Lung (tissue), 12 donors: ENCODE data around the gene PODXL2. TPM values are rescaled to one million over a fixed set of nuclear protein-coding genes. Genes with fewer than 3 reads are reported as not detected.

Experiments used
- ATAC-seq: fragments of 200-7000 bp; cut with Tn5 transposase; one replicate; pipeline ENCODE4 v1.9.1; 2020; ENCODE audit warnings: moderate number of reproducible peaks; ENCODE audit not compliant: insufficient read depth, low FRiP score
- DNase-seq, 3 donors: peaks; one replicate each; pipeline ENCODE4 v3.0.0-alpha.2; 2013 to 2017
- H3K27ac ChIP-seq, 2 donors: one replicate each; pipeline ENCODE4 v1.5.1; 2013; ENCODE audit warnings: mild to moderate bottlenecking in 2 of 2, moderate library complexity in 2 of 2, control low read depth in 1 of 2, inconsistent platforms in 1 of 2, low read depth in 1 of 2, low read length in 1 of 2
- H3K27me3 ChIP-seq, 3 donors: one replicate each; pipeline ENCODE4 v1.5.1; 2013; ENCODE audit warnings: low read length in 2 of 3; ENCODE audit not compliant: control insufficient read depth in 3 of 3, insufficient read depth in 3 of 3
- H3K36me3 ChIP-seq, 4 donors: one replicate each; pipeline ENCODE4 v1.5.1; 2013; ENCODE audit warnings: low read length in 4 of 4, mild to moderate bottlenecking in 1 of 4, moderate library complexity in 1 of 4; ENCODE audit not compliant: control insufficient read depth in 4 of 4, insufficient read depth in 4 of 4
- H3K4me1 ChIP-seq, 5 donors: one replicate each; pipeline ENCODE4 v1.5.1; 2013; ENCODE audit warnings: low read length in 5 of 5, mild to moderate bottlenecking in 2 of 5, moderate library complexity in 1 of 5; ENCODE audit not compliant: control insufficient read depth in 5 of 5, insufficient read depth in 5 of 5
- H3K4me3 ChIP-seq: one replicate; pipeline ENCODE4 v1.5.1; 2013; ENCODE audit warnings: mild to moderate bottlenecking, control low read depth, moderate library complexity
- H3K9ac ChIP-seq, 2 donors: one replicate each; pipeline ENCODE4 v1.5.1; 2013; ENCODE audit warnings: low read length in 2 of 2, control low read depth in 1 of 2; ENCODE audit not compliant: insufficient read depth in 1 of 2
- H3K9me3 ChIP-seq, 4 donors: one replicate each; pipeline ENCODE4 v1.5.1; 2013; ENCODE audit warnings: low read length in 3 of 4, mild to moderate bottlenecking in 1 of 4, moderate library complexity in 1 of 4; ENCODE audit not compliant: control insufficient read depth in 4 of 4, insufficient read depth in 3 of 4
- WGBS, 2 donors: extraction: QIAGEN DNeasy Blood & Tissue Kit; methylation state at CpG; one replicate each; pipeline ENCODE4 v1.1.7; 2013; 5-methylcytosine and 5-hydroxymethylcytosine counted together
- polyA plus RNA-seq, 2 donors: library from polyadenylated mRNA; stranded (reverse); fragments of 200-250 nt; gene quantifications; one replicate each; pipeline ENCODE4 v1.2.1, GENCODE V29; 2013
- total RNA-seq, 2 donors: library from RNA; depleted of rRNA in 1 of 2; stranded (reverse); fragments of >200 nt in 1 of 2; gene quantifications; one replicate each; pipeline ENCODE4 v1.2.1, GENCODE V29; 2014 to 2021
- TF ChIP-seq, protein P1 (sequence below): IDR thresholded peaks from 2 replicates; pipeline ENCODE4 v1.5.1; 2012; ENCODE audit warnings: mild to moderate bottlenecking; ENCODE audit errors: control extremely low read depth, extremely low read depth
- donor health status: control.
- donor health status: control.
- donor health status: Bipolar disorder and iron deficiency.
- donor health status: healthy.
- donor health status: DM: yes; HTN: yes; CAD: no.

Gene PODXL2
- total and polyA plus RNA-seq, 4 donors: 3.1 to 7.3 (median 4.6) TPM

DNA sequence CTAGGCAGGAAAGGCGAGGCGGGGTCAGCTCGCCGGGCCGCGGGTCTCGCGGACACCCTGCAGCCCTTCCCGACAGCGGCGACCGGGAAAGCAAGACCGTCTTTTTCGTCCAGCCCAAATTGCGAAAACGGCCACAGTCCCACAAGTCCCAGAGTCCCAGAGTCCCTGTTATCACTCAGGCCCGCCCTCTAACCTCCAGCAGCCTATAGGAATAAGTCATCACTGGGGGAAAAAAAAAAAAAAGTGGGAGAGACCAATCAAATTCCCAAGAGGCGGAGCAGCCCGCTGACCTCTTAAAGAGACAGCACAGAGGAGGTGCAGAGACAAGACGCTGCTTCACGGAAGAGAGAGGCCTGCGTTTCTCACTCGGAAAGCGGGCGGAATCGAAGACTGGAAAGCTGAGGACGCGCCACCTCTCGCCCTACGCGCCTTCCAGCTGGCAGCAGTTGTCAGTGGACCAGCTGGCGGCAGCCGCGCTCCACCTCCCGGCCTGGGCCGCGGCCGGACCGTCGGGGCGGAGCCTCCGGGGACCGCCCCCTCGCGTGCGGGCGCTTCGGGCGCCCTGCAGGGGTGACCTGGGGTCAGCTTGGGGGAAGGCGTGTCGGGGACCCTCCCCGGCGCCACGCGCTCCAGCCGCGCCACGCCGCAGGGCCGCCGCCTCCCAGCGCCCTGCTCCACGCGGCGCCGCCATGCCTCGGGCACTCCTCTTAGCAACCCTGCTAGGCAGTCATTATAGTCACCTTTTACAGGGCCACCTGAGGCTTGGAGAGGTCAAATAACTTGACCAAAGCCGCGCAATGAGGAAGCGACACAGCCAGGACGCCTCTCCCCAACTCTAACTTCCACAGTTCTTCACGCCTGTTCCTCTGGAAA lies 38.2 kb upstream of the PODXL2 start, which contains the start of gene TPRA1:
TSS of gene TPRA1 (minus strand) at position 141 of the 873 bp plus-strand sequence. CDS start 10,587 bp downstream, outside the sequence.
- DNase-seq (peak; percentile 95 to 99 (median 99)), ATAC-seq (peak; percentile 91)
- H3K9ac ChIP-seq: peak within 1 kb of the TSS; percentile 46 to 76
- H3K27ac ChIP-seq: peak within 1 kb of the TSS; percentile 88 to 91
- H3K36me3 ChIP-seq: peaks cover 0 to 2% (median 0%) of the 10 kb centered on the region in 4 donors
- TF ChIP-seq, protein P1, sequence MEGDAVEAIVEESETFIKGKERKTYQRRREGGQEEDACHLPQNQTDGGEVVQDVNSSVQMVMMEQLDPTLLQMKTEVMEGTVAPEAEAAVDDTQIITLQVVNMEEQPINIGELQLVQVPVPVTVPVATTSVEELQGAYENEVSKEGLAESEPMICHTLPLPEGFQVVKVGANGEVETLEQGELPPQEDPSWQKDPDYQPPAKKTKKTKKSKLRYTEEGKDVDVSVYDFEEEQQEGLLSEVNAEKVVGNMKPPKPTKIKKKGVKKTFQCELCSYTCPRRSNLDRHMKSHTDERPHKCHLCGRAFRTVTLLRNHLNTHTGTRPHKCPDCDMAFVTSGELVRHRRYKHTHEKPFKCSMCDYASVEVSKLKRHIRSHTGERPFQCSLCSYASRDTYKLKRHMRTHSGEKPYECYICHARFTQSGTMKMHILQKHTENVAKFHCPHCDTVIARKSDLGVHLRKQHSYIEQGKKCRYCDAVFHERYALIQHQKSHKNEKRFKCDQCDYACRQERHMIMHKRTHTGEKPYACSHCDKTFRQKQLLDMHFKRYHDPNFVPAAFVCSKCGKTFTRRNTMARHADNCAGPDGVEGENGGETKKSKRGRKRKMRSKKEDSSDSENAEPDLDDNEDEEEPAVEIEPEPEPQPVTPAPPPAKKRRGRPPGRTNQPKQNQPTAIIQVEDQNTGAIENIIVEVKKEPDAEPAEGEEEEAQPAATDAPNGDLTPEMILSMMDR: no peak
- whole genome bisulfite sequencing, 2 donors: 0 to 1% methylated on average over 64 to 72 of the region's 72 CpGs
- peak within 1 kb of the TSS; percentile 91 for H3K4me3 ChIP-seq
- H3K4me1 ChIP-seq: peaks cover 0 to 25% (median 14%) of the 10 kb centered on the region in 5 donors
- H3K27me3 ChIP-seq: no peaks in the 10 kb centered on the region
- no peaks in the 10 kb centered on the region for H3K9me3 ChIP-seq

GRCh38 chr3:127593178-127593577 lies 35.8 kb upstream of the PODXL2 start:
- H3K9me3 ChIP-seq: no peaks in the 10 kb centered on the region
- H3K4me3 ChIP-seq: no peak overlapping the region
- no peak overlapping the region for H3K27ac ChIP-seq
- WGBS, 2 donors: 87 to 90% methylated on average over 5 of the region's 5 CpGs
- H3K9ac ChIP-seq: no peak overlapping the region
- no peak for ATAC-seq
- H3K27me3 ChIP-seq: no peaks in the 10 kb centered on the region
- no peak for DNase-seq
- H3K4me1 ChIP-seq: peaks cover 0 to 21% (median 14%) of the 10 kb centered on the region in 5 donors
- TF ChIP-seq, protein P1: no peak
- no peaks in the 10 kb centered on the region for H3K36me3 ChIP-seq

- H3K9ac ChIP-seq: no peak overlapping the region
- no peak for DNase-seq
- 83 to 89% methylated on average over 4 of the region's 4 CpGs for WGBS, 2 donors
Measured at GRCh38 chr3:127595303-127595702, 33.7 kb upstream of the PODXL2 start.

More at GRCh38 chr3:127595303-127595702, 33.7 kb upstream of the PODXL2 start:
- Histone ChIP-seq H3K4me1 (peaks cover 0 to 26% (median 12%) of the 10 kb centered on the region in 5 donors), H3K27ac (no peak overlapping the region), H3K9me3 (no peaks in the 10 kb centered on the region), H3K36me3 (no peaks in the 10 kb centered on the region), H3K27me3 (no peaks in the 10 kb centered on the region), H3K4me3 (no peak overlapping the region)
- no peak for ATAC-seq
- TF ChIP-seq, protein P1: no peak
